ENCODE results near the gene CNPY3.
"Not testable (repeated sequence)": the region's sequence is repeated elsewhere in the genome, so short reads cannot be mapped to it uniquely, and the experiment has no call there.

The CNPY3 gene

GRCh38 chr6:42937548-42938427 is 8.5 kb downstream of the CNPY3 start:
- no peak overlapping the region for H3K4me3 ChIP-seq (replicated peaks; ENCODE audit: low read depth, low read length)
- DNase-seq (ENCODE audit: low read depth) = no peak
- TF ChIP-seq CTCF (IDR thresholded peaks at IDR 0.05; ENCODE audit: low read length, missing control alignments) = no peak

- H3K4me3 ChIP-seq (replicated peaks; ENCODE audit: low read depth, low read length) = no peak overlapping the region
- TF ChIP-seq CTCF (IDR thresholded peaks at IDR 0.05; ENCODE audit: low read length, missing control alignments) = no peak
- DNase-seq (ENCODE audit: low read depth) = no peak
These were observed 9.1 kb downstream of the CNPY3 start for GRCh38 chr6:42938428-42938796.

GRCh38 chr6:42938987-42939809 is 9.9 kb downstream of the CNPY3 start:
- no peak for DNase-seq (ENCODE audit: low read depth)
- no peak overlapping the region for H3K4me3 ChIP-seq (replicated peaks; ENCODE audit: low read depth, low read length)
- no peak for TF ChIP-seq CTCF (IDR thresholded peaks at IDR 0.05; ENCODE audit: low read length, missing control alignments)

DNA sequence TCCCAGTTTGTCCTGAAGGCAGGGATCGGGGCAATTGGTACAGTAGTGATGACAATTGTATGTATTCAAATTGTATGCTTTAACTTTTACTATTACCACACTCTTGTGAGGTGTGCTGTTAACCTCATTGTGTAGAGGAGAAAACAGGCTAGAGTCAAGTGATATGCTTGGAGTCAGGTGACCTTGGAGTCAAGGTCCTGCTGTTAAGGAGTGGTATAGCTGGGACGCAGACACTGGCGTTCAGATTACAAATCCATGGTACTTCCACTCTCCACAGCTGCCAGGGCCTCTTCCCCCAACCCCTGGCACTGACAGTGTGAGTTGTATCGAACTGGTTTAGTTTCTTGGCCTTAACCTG is 10.5 kb downstream of the CNPY3 start:
- DNase-seq (ENCODE audit: low read depth) = no peak
- TF ChIP-seq CTCF (IDR thresholded peaks at IDR 0.05; ENCODE audit: low read length, missing control alignments) = no peak
- H3K4me3 ChIP-seq (replicated peaks; ENCODE audit: low read depth, low read length) = no peak overlapping the region

GRCh38 chr6:42940493-42941045 is 11.3 kb downstream of the CNPY3 start:
- H3K4me3 ChIP-seq (replicated peaks; ENCODE audit: low read depth, low read length) = no peak overlapping the region
- TF ChIP-seq CTCF (IDR thresholded peaks at IDR 0.05; ENCODE audit: low read length, missing control alignments) = no peak
- no peak for DNase-seq (ENCODE audit: low read depth)

DNA sequence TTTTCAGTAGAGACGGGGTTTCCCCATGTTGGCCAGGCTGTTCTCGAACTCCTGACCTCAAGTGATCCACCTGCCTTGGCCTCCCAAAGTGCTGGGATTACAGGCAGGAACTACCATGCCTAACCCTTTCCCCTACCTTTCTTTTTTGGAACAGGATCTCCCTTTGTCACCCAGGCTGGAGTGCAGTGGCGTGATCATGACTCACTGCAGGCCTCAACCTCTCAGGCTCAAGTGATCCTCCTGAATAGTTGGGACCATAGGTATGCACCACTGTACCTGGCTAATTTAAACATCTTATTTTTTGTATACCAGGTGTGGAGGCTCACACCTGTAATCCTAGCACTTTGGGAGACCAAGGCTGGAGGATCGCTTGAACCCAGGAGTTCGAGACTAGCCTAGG is 12.1 kb downstream of the CNPY3 start:
- not testable (repeated sequence) for DNase-seq (ENCODE audit: low read depth); H3K4me3 ChIP-seq (replicated peaks; ENCODE audit: low read depth, low read length)

- no peak for TF ChIP-seq CTCF (IDR thresholded peaks at IDR 0.05; ENCODE audit: low read length, missing control alignments)
- no peak overlapping the region for H3K4me3 ChIP-seq (replicated peaks; ENCODE audit: low read depth, low read length)
- DNase-seq (ENCODE audit: low read depth) = no peak
These were observed 13.2 kb downstream of the CNPY3 start for GRCh38 chr6:42942444-42942843.

All from fibroblast of pulmonary artery (primary cell).